ENCODE measurements around the gene ZC3H12D. TPM values are rescaled to one million over a fixed set of nuclear protein-coding genes. Genes with fewer than 3 reads are reported as not detected.
"Not testable (repeated sequence)": the region's sequence is repeated elsewhere in the genome, so short reads cannot be mapped to it uniquely, and the experiment has no call there.

Gene ZC3H12D
- total RNA-seq, 1 donor from 2014 or later: 0.47 TPM

- H3K27me3 Mint-ChIP-seq (ENCODE audit: low read depth): no peaks in the 10 kb centered on the region
- no peaks in the 10 kb centered on the region for H3K9me3 Mint-ChIP-seq
- no peaks in the 10 kb centered on the region for H3K4me1 Mint-ChIP-seq
- H3K27ac Mint-ChIP-seq: no peak overlapping the region
- H3K36me3 Mint-ChIP-seq: peaks cover 4% of the 10 kb centered on the region
- TF ChIP-seq, protein P1, sequence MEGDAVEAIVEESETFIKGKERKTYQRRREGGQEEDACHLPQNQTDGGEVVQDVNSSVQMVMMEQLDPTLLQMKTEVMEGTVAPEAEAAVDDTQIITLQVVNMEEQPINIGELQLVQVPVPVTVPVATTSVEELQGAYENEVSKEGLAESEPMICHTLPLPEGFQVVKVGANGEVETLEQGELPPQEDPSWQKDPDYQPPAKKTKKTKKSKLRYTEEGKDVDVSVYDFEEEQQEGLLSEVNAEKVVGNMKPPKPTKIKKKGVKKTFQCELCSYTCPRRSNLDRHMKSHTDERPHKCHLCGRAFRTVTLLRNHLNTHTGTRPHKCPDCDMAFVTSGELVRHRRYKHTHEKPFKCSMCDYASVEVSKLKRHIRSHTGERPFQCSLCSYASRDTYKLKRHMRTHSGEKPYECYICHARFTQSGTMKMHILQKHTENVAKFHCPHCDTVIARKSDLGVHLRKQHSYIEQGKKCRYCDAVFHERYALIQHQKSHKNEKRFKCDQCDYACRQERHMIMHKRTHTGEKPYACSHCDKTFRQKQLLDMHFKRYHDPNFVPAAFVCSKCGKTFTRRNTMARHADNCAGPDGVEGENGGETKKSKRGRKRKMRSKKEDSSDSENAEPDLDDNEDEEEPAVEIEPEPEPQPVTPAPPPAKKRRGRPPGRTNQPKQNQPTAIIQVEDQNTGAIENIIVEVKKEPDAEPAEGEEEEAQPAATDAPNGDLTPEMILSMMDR (IDR thresholded peaks at IDR 0.05; ENCODE audit: unreplicated experiment): no peak
- no peak for DNase-seq (ENCODE audit: low spot score in 2 of 2, unreplicated experiment in 2 of 2)
- no peak overlapping the region for H3K4me3 Mint-ChIP-seq
Measured at GRCh38 chr6:149499066-149499465, 14.3 kb upstream of the ZC3H12D start.

- H3K36me3 Mint-ChIP-seq: peaks cover 2% of the 10 kb centered on the region
- DNase-seq (ENCODE audit: low spot score in 2 of 2, unreplicated experiment in 2 of 2): no peak
- no peaks in the 10 kb centered on the region for H3K9me3 Mint-ChIP-seq
- no peaks in the 10 kb centered on the region for H3K4me1 Mint-ChIP-seq
- no peak overlapping the region for H3K4me3 Mint-ChIP-seq
- TF ChIP-seq, protein P1 (IDR thresholded peaks at IDR 0.05; ENCODE audit: unreplicated experiment): no peak
- H3K27me3 Mint-ChIP-seq (ENCODE audit: low read depth): no peaks in the 10 kb centered on the region
- no peak overlapping the region for H3K27ac Mint-ChIP-seq
Measured at GRCh38 chr6:149497365-149497764, 12.6 kb upstream of the ZC3H12D start.

DNA sequence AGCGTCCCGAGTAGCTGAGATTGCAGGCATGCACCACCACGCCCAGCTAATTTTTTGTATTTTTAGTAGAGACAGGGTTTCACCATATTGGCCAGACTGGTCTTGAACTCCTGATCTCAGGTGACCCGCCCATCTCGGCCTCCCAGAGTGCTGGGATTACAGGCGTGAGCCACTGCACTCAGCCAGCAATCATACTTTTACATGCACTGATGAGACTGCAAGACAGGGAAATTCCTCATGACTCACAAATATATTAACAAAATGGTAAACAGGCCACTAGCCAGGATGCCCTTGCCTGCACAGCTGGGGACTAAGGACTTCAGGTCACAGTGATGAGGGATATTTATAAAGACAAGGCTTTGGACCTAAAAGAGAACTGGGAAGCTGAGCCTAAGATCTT, 11.8 kb upstream of the ZC3H12D start:
- H3K36me3 Mint-ChIP-seq; H3K4me3 Mint-ChIP-seq; DNase-seq (ENCODE audit: low spot score in 2 of 2, unreplicated experiment in 2 of 2); H3K4me1 Mint-ChIP-seq; H3K9me3 Mint-ChIP-seq; H3K27ac Mint-ChIP-seq; H3K27me3 Mint-ChIP-seq (ENCODE audit: low read depth): not testable (repeated sequence)

DNA sequence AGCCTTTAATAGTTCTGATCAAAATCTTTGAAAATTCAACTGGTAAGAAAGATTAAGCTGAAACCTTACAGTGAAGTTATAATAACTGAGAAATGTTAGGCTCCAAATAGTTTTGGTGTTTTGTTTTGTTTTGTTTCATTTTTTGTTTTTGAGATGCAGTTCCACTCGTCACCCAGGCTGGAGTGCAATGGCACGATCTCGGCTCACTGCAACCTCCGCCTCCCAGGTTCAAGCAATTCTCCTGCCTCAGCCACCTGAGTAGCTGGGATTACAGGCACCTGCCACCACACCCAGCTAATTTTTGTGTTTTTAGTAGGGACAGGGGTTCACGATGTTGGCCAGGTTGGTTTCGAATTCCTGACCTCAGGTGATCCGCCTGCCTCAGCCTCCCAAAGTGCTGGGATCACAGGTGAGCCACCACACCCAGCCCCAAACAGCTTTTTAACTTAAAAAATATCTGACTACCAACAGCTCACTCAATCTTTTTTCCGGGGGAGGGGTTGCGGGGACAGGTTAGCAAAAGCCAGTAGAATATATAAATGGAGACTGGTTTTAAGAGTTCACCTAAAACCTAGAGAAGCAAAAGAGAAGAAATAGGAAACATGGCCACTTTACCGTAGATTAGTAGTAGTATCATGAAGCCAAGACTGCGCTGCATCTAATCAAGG, 10.7 kb upstream of the ZC3H12D start:
- DNase-seq (ENCODE audit: low spot score in 2 of 2, unreplicated experiment in 2 of 2); H3K4me3 Mint-ChIP-seq; H3K27me3 Mint-ChIP-seq (ENCODE audit: low read depth); H3K27ac Mint-ChIP-seq; H3K9me3 Mint-ChIP-seq; H3K4me1 Mint-ChIP-seq; H3K36me3 Mint-ChIP-seq: not testable (repeated sequence)

- H3K4me1 Mint-ChIP-seq; DNase-seq (ENCODE audit: low spot score in 2 of 2, unreplicated experiment in 2 of 2); H3K9me3 Mint-ChIP-seq; H3K27ac Mint-ChIP-seq; H3K27me3 Mint-ChIP-seq (ENCODE audit: low read depth); H3K4me3 Mint-ChIP-seq; H3K36me3 Mint-ChIP-seq: not testable (repeated sequence)
Measured at GRCh38 chr6:149494810-149495209, 10.0 kb upstream of the ZC3H12D start.

- Mint-ChIP-seq H3K36me3 (no peaks in the 10 kb centered on the region), H3K4me1 (no peaks in the 10 kb centered on the region), H3K9me3 (no peaks in the 10 kb centered on the region), H3K27me3 (ENCODE audit: low read depth) (no peaks in the 10 kb centered on the region), H3K4me3 (no peak overlapping the region), H3K27ac (no peak overlapping the region)
- no peak for DNase-seq (ENCODE audit: low spot score in 2 of 2, unreplicated experiment in 2 of 2)
- TF ChIP-seq, protein P1 (IDR thresholded peaks at IDR 0.05; ENCODE audit: unreplicated experiment): no peak
Measured at GRCh38 chr6:149493761-149494320, 9.0 kb upstream of the ZC3H12D start.

GRCh38 chr6:149492798-149493343, 8.1 kb upstream of the ZC3H12D start:
- TF ChIP-seq, protein P1 (IDR thresholded peaks at IDR 0.05; ENCODE audit: unreplicated experiment): no peak
- H3K4me1 Mint-ChIP-seq: no peaks in the 10 kb centered on the region
- H3K9me3 Mint-ChIP-seq: no peaks in the 10 kb centered on the region
- H3K27ac Mint-ChIP-seq: no peak overlapping the region
- H3K4me3 Mint-ChIP-seq: no peak overlapping the region
- no peak for DNase-seq (ENCODE audit: low spot score in 2 of 2, unreplicated experiment in 2 of 2)
- no peaks in the 10 kb centered on the region for H3K27me3 Mint-ChIP-seq (ENCODE audit: low read depth)
- no peaks in the 10 kb centered on the region for H3K36me3 Mint-ChIP-seq
